ENCODE results near the gene TMEM154.

Gene TMEM154

DNA sequence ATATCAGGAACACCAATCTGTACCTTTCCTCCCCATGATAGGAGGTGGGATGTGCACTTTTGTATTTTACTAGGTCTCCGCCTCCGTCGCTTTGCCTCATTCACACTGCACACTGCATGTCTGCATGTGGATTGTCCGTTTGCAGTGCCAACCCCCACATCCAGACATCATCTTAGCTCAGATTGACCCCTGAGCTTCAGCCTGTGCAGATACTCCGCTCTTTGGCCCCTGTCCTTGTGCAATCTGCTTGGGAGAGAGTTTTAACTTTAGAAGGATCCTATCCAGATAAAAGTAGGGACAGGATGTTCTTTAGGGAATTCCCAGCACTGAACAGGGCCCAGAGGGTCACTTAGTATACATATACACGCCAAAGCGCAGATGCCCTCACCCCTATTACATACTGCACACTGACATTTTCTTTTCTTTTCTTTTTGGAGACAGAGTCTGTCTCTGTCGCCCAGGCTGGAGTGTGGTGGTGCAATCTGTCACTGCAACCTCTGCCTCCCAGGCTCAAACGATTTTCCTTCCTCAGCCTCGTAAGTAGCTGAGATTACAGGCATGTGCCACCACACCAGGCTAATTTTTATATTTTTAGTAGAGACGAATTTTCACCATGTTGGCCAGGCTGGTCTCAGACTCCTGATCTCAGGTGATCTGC, 100.6 kb downstream of the TMEM154 start (continued):
- TF ChIP-seq, protein P1, sequence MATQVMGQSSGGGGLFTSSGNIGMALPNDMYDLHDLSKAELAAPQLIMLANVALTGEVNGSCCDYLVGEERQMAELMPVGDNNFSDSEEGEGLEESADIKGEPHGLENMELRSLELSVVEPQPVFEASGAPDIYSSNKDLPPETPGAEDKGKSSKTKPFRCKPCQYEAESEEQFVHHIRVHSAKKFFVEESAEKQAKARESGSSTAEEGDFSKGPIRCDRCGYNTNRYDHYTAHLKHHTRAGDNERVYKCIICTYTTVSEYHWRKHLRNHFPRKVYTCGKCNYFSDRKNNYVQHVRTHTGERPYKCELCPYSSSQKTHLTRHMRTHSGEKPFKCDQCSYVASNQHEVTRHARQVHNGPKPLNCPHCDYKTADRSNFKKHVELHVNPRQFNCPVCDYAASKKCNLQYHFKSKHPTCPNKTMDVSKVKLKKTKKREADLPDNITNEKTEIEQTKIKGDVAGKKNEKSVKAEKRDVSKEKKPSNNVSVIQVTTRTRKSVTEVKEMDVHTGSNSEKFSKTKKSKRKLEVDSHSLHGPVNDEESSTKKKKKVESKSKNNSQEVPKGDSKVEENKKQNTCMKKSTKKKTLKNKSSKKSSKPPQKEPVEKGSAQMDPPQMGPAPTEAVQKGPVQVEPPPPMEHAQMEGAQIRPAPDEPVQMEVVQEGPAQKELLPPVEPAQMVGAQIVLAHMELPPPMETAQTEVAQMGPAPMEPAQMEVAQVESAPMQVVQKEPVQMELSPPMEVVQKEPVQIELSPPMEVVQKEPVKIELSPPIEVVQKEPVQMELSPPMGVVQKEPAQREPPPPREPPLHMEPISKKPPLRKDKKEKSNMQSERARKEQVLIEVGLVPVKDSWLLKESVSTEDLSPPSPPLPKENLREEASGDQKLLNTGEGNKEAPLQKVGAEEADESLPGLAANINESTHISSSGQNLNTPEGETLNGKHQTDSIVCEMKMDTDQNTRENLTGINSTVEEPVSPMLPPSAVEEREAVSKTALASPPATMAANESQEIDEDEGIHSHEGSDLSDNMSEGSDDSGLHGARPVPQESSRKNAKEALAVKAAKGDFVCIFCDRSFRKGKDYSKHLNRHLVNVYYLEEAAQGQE (tag by site-specific recombination; IDR thresholded peaks at IDR 0.05): no peak
- TF ChIP-seq SETDB1 (IDR thresholded peaks at IDR 0.05; ENCODE audit: insufficient read length, low read length): no peak

DNA sequence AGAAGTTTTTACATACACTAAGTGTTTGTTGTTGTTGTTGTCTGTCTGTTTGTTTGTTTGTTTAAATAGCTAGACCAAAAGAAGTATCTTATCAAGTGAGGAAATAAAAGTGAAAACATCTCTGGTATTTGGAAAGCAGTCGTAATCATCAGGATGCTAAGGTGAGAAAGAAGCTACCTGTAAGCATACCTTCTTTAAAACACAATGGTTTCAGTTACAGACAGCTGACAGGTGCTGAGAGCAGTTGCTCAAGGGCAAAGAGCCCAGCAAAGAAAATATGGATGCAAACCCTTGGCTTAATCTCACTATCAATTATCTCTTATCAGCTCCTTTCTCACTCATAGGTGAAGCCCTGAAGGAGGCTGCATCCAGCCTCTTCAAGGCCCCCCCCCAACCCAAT, 101.1 kb downstream of the TMEM154 start:
- Histone ChIP-seq H3K4me3 (ENCODE audit: low read depth, low read length) (no peak overlapping the region), H3K36me3 (ENCODE audit: control insufficient read depth in 2 of 2, insufficient read depth in 1 of 2, low read length in 2 of 2) (no peaks in the 10 kb centered on the region), H3K4me1 (ENCODE audit: control insufficient read depth, insufficient read depth, low read length) (no peaks in the 10 kb centered on the region), H3K9me3 (ENCODE audit: control insufficient read depth, insufficient read depth, low read depth, low read length) (no peaks in the 10 kb centered on the region), H3K27ac (ENCODE audit: extremely low read depth, low read depth, low read length) (no peak overlapping the region)
- ChIA-PET POLR2A (no interaction called here), CTCF (interaction anchor here (0.5 to 1.7 kb wide), 3 partner anchors 11 to 78 kb away, joined by 3 to 4 read pairs (median 4); no protein-coding TSS in a partner anchor)
- no peak for TF ChIP-seq ZNF664 (tag by site-specific recombination; IDR thresholded peaks at IDR 0.05)
- TF ChIP-seq ZNF133 (tag by site-specific recombination; IDR thresholded peaks at IDR 0.05): no peak
- TF ChIP-seq ZNF423 (tag by site-specific recombination; IDR thresholded peaks at IDR 0.05): no peak
- TF ChIP-seq, protein P2, sequence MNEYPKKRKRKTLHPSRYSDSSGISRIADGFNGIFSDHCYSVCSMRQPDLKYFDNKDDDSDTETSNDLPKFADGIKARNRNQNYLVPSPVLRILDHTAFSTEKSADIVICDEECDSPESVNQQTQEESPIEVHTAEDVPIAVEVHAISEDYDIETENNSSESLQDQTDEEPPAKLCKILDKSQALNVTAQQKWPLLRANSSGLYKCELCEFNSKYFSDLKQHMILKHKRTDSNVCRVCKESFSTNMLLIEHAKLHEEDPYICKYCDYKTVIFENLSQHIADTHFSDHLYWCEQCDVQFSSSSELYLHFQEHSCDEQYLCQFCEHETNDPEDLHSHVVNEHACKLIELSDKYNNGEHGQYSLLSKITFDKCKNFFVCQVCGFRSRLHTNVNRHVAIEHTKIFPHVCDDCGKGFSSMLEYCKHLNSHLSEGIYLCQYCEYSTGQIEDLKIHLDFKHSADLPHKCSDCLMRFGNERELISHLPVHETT (tag by site-specific recombination; IDR thresholded peaks at IDR 0.05): no peak
- no peak for TF ChIP-seq ZNF701 (tag by site-specific recombination; IDR thresholded peaks at IDR 0.05)

DNA sequence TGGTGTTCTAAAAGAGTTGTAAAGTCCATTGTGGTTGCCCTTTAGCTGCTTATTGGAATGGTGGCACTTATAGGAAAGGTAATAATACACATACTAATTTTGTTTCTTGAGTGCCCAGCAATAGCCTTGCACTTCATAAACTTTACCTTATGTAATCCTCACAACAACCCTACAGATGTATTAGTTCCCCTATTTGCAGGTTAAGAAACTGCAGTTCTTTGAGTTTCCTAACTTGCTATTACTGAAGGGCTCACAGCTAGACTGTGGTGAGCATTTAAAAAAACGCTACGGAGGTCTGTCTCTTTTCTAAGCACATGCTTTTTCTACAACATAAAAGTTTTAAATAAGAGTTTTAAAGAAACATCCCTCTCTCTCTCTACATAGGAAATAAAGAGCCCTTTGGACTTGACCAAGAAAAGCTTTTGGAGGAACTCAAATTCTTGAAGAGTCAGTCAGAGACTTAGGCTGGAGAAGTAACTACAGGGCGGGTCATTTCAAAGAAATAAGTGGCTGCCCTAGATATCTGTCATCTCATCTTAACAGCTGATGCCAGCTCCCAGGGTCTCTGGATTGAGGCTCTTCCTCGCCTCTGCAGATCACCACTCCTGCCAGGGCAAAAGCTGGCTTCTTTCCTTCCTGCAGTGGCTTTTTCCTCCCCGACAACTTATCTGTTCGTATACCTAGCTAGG, 101.9 kb downstream of the TMEM154 start:
- H3K9me3 ChIP-seq (ENCODE audit: control insufficient read depth, insufficient read depth, low read depth, low read length): no peaks in the 10 kb centered on the region
- no peak for TF ChIP-seq ZFP69B (tag by site-specific recombination; IDR thresholded peaks at IDR 0.05)
- no peak overlapping the region for H3K27ac ChIP-seq (ENCODE audit: extremely low read depth, low read depth, low read length)
- H3K4me3 ChIP-seq (ENCODE audit: low read depth, low read length): no peak overlapping the region
- CTCF ChIA-PET: interaction anchor here (1.6 to 1.7 kb wide), 2 partner anchors 12 to 77 kb away, joined by 4 read pairs; no protein-coding TSS in a partner anchor
- H3K36me3 ChIP-seq (ENCODE audit: control insufficient read depth in 2 of 2, insufficient read depth in 1 of 2, low read length in 2 of 2): no peaks in the 10 kb centered on the region
- POLR2A ChIA-PET: no interaction called here
- H3K4me1 ChIP-seq (ENCODE audit: control insufficient read depth, insufficient read depth, low read length): no peaks in the 10 kb centered on the region

DNA sequence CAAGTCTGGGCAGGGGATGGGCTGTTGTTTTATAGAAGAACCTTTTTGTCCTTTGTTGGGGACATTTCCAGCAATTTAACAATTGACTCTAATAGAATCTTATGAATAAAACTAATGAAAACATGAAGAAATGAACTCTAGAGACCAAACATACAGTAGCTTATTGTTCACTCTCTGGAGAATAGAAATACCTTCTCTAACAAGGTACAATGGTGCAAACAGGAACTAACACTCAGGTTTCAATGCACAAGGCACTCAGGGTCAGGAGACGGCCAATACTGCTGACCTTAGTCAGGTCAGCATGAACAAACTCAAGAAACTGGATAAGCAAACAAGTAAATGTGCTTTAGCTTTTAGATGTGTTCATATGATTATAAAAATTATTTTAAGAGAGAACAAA, 104.3 kb downstream of the TMEM154 start:
- Histone ChIP-seq H3K4me3 (ENCODE audit: low read depth, low read length) (no peak overlapping the region), H3K4me1 (ENCODE audit: control insufficient read depth, insufficient read depth, low read length) (no peaks in the 10 kb centered on the region), H3K36me3 (ENCODE audit: control insufficient read depth in 2 of 2, insufficient read depth in 1 of 2, low read length in 2 of 2) (no peaks in the 10 kb centered on the region), H3K9me3 (ENCODE audit: control insufficient read depth, insufficient read depth, low read depth, low read length) (no peaks in the 10 kb centered on the region), H3K27ac (ENCODE audit: extremely low read depth, low read depth, low read length) (no peak overlapping the region)
- TF ChIP-seq ZFP3 (tag by site-specific recombination; IDR thresholded peaks at IDR 0.05; ENCODE audit: low read depth) (no peak), ZNF394 (tag by site-specific recombination; IDR thresholded peaks at IDR 0.05; ENCODE audit: borderline replicate concordance) (no peak), HOXC10 (CRISPR knock-in tag; IDR thresholded peaks at IDR 0.05) (no peak), ZNF16 (tag by site-specific recombination; IDR thresholded peaks at IDR 0.05; ENCODE audit: low read depth) (no peak), ZNF561 (tag by site-specific recombination; IDR thresholded peaks at IDR 0.05; ENCODE audit: borderline replicate concordance) (no peak), ZBTB21 (tag by site-specific recombination; IDR thresholded peaks at IDR 0.05) (no peak)
- ChIA-PET POLR2A (no interaction called here), CTCF (no interaction called here)
